Cerebellar cortex (tissue), 1 donor: ENCODE data around the gene DHX30.

Experiments
- DNase-seq: peaks from one replicate; pipeline ENCODE4 v3.0.0-alpha.2; 2015; ENCODE audit warnings: low spot score

The DHX30 gene

GRCh38 chr3:47854267-47854666 is 51.3 kb downstream of the DHX30 start:
- DNase-seq, result no peak

DNA sequence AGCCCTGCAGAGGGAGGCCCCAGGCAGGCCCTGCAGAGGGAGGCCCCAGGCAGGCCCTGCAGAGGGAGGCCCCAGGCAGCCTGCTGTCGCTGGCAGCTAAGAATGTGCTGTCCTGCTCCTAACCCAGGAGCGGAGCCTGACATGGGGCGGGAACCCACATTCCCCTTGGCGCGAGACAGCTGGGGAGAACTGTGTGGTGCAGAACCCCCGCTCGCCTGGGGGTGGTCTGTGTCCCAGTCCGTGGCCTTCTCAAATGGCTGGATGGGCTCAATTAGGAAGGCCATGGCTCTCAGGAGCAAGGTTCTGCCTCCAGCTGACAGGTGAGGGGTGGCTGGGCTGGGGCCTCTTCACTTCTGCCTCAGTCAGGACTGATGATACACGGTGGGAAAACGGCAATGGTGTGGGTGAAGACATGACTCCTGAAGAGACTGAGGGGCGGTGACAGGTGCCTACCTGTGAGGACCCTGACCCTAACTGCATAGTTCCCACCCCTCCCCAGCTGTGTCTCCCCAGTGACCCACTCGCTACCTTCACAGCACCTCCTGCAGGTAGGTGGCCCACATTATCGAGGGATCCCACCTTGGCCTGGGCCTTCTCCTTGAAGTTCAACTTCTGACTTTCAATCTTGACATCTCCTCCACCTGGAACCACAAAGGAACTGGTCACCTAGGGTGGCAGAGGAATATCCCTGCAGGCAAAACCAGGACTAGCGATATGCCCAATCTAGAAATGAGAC is 52.0 kb downstream of the DHX30 start:
- no peak for DNase-seq

- DNase-seq, result no peak
Observed at GRCh38 chr3:47855461-47856383, 52.8 kb downstream of the DHX30 start.

GRCh38 chr3:47856669-47857068 is 53.7 kb downstream of the DHX30 start:
- DNase-seq, result no peak

GRCh38 chr3:47857151-47857550 is 54.2 kb downstream of the DHX30 start:
- DNase-seq, result no peak

GRCh38 chr3:47859956-47860605 is 57.1 kb downstream of the DHX30 start:
- no peak for DNase-seq

- no peak for DNase-seq
Observed at GRCh38 chr3:47863391-47864128, 60.6 kb downstream of the DHX30 start.

DNA sequence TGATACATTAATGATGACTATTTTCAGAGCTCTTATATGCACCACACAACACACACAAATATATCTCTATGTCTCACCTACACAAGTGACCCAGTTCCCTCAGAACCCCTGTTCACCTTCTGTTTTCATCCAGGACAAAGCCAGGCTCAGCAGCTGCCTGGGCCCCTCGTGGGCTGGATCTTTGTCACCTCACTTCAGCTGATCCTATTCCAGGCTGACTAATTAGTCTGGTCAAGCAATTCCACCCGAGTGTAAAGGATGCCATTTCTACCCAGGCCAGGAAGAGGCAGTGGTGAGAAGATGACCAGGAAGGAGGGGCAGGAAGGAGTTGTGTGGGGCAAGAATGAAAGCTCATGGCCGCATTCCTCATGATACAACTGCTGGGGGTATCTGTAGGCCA is 62.3 kb downstream of the DHX30 start:
- no peak for DNase-seq

DNA sequence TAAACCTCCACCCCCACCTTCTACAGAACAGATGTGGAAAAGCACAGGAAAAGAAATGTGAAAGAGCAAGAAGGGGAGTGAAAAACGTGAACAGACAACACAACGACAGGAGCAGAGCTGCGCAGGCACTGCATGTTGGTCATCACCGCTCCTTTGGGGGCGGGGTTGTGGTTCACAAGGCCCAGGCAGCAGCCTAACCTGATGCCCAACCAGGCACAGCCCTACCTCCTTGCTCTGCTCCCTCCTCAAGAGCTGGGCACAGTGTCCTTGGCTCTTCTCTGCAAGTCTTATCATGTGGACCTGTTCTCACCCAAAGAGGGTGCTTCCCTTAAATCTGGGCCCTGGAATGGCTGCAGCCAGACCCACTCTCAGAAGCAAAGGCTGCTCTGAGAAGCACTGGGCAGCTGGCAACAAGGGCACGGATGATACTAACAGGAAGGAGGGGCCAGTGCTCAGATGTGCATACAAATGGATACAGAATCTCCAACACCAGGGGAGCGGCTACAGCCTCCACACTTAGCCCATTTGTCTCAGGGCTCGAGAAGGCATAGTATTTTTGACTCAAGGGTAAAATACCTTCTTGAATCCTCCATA is 64.6 kb downstream of the DHX30 start:
- DNase-seq, result no peak

GRCh38 chr3:47868306-47868705 is 65.4 kb downstream of the DHX30 start:
- DNase-seq, result no peak

DNA sequence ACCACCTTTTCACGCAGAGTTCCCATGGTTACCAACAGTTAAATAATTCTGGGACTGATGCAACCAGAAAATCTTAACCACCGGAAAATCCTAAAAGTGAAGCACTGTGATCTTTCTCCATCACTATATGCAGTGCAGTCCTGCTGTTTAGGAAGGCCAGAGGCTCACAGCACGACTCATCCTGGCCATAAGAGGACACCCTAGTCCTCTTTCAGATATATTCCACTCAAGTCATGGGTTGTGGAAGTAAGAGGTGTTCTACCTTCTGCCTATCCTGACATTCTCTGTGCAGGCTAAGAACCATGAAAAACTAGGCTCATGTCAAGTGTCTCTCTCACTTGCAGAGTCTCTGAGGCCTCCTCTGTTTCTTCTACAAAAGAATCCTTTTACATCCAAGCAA is 67.2 kb downstream of the DHX30 start:
- DNase-seq, result no peak

GRCh38 chr3:47870702-47871260 is 67.8 kb downstream of the DHX30 start:
- DNase-seq, result no peak

DNA sequence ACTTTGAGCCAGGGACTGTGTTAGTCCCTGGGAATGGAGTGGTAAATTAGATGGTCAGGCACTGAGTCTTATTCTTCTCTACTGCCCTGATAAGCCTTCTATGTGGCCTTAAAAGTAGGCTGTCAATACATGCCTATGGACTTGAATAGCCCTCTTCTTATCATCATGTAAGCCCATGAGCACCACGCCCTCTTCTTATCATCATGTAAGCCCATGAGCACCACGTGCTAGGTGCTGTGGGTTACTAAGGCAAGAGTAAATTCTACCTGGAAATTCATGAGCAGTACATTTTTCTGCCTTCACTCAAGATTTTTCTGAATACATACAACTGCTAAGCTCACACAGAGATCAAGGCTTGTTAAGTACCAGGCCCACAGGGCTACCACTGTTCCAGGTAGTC is 68.5 kb downstream of the DHX30 start:
- no peak for DNase-seq

DNA sequence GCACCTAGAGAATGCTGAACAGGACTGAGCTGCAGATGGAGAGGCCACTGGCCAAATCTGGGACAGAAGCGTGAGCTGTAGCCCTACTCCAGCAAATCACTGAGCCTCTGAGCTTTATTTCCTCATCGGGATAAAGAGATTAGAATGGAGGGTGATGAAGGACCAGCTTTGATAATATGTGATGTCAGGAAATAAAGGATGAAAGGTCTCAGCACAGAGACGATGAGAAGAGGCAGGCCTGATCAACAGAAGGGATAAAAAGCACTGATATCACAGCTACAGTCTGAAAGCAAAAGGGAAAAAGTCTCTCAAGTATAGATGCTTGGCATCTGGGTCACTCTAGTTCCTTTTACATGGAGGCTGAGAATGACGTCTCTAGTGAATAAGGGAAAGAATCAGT is 70.0 kb downstream of the DHX30 start:
- no peak for DNase-seq

GRCh38 chr3:47874438-47874837 is 71.5 kb downstream of the DHX30 start:
- no peak for DNase-seq

DNA sequence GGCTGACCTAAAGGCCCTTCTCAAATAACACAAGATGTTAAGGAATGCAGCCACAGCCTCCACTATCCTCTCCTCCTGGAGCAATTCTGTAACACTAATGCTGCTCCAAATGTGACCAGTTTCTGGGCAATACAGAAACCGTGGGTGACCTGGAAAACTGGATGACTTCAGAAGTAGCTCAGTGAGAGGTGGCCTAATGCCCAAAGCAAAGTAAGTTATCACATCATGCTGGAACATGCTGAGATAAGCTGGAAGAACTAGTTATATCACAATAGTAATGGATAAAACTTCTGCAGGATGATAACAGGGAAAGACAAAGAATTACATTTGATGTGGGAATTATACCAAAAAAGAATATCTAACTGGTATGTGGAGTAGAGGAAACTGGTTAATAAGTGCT is 72.0 kb downstream of the DHX30 start:
- no peak for DNase-seq

- no peak for DNase-seq
Observed at GRCh38 chr3:47877290-47877689, 74.4 kb downstream of the DHX30 start.

DNA sequence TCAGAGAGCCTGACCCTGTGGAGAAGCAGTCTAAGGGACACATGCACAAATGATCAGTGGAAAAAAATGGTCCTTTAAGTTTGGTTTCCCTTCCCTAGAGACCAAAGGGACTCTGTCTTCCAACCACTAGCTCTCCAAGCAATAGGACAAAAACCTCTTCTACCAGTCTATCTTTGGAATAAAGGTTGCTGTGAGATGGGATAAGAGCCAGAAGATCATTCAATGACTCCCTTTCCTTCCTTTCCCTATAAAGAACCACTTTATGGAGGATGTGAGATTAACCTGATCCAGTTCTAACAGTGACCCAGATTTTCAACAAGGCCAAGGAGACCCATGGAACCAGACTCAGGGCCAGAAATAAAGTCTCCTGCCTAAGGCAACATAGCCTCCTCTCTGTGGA is 74.8 kb downstream of the DHX30 start:
- no peak for DNase-seq

- no peak for DNase-seq
Observed at GRCh38 chr3:47882338-47882737, 79.4 kb downstream of the DHX30 start.

DNA sequence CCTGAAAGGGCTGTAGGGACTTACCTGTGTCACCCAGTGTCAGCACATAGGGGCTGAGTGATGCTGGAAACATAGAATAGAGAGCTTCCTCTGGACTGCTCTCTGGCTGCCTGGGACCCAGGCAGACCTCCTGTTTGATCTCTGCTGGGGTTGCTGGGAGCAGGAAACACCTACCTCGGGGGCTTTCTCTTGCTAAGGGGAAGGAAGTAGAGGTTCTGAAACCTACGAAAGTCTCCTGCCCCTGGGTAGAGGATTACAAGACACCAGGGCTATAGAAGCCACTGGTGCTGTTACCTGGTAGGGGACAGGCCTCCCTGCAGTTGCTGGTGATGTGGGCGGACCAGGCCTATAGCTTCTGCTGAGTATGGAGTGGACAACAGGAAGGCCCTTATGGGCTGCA is 81.7 kb downstream of the DHX30 start:
- DNase-seq, result no peak

GRCh38 chr3:47885168-47885567 is 82.2 kb downstream of the DHX30 start:
- no peak for DNase-seq
